Panc1 (cell line): ENCODE measurements around the gene WTAP. TPM values are rescaled to one million over a fixed set of nuclear protein-coding genes. Genes with fewer than 3 reads are reported as not detected.

Source experiments
- ATAC-seq: fragments of 200-7000 bp; cut with Tn5 transposase; 2 replicates; pipeline ENCODE4 v1.9.1; 2020; ENCODE audit warnings: mild to moderate bottlenecking, moderate library complexity
- BruUV-seq: library from RNA; stranded (reverse); fragments of 400-500 nt; replicated peaks from 2 replicates; lab custom pipeline; 2021; lab: Mats Ljungman, UMichigan
- CTCF ChIA-PET: fragments of 300-600 bp; sonication (Branson Sonifier 250); formaldehyde crosslinking; loops from one replicate; lab custom pipeline; 2022; ENCODE audit warnings: antibody characterized with exemption; lab: Charles Lee
- POLR2A ChIA-PET: fragments of 300-600 bp; sonication (Branson Sonifier 250); formaldehyde crosslinking; loops from one replicate; lab custom pipeline; 2022; ENCODE audit warnings: antibody characterized with exemption; lab: Charles Lee
- DNase-seq: peaks from one replicate; pipeline ENCODE4 v3.0.0-alpha.2; 2010; ENCODE audit warnings: low read depth, low spot score
- H3K27ac ChIP-seq: 2 replicates; pipeline ENCODE4 v1.5.1; 2011; ENCODE audit warnings: mild to moderate bottlenecking, low read length, inconsistent platforms
- H3K27me3 ChIP-seq: fragments of 200-500 bp; sonication (Bioruptor generic); 2 replicates; pipeline ENCODE4 v1.6.0; 2014; ENCODE audit warnings: low read length, inconsistent platforms; ENCODE audit not compliant: control insufficient read depth, insufficient read depth
- H3K36me3 ChIP-seq: fragments of 200-500 bp; sonication (Bioruptor generic); 2 replicates; pipeline ENCODE4 v1.5.1; 2014; ENCODE audit warnings: inconsistent platforms, mild to moderate bottlenecking, low read length, moderate library complexity; ENCODE audit not compliant: control insufficient read depth, insufficient read depth
- H3K4me1 ChIP-seq: 2 replicates; pipeline ENCODE4 v1.5.1; 2011; ENCODE audit warnings: inconsistent platforms, mild to moderate bottlenecking, low read length, moderate library complexity; ENCODE audit not compliant: control insufficient read depth, insufficient read depth
- H3K4me3 ChIP-seq, 2 experiments: 2 replicates each; pipeline ENCODE4 v1.5.1; 2011 to 2012; ENCODE audit warnings: low read depth in 2 of 2, low read length in 2 of 2, mild to moderate bottlenecking in 2 of 2, inconsistent platforms in 1 of 2, moderate library complexity in 1 of 2
- H3K9me3 ChIP-seq: fragments of 200-500 bp; sonication (Bioruptor generic); 2 replicates; pipeline ENCODE4 v1.5.1; 2014; ENCODE audit warnings: low read depth, mild to moderate bottlenecking, inconsistent platforms, low read length, moderate library complexity; ENCODE audit not compliant: control insufficient read depth, insufficient read depth
- CTCF ChIP-seq: fragments of 450-650 bp; IDR thresholded peaks from 2 replicates; pipeline ENCODE4 v1.5.1; 2017; ENCODE audit warnings: mild to moderate bottlenecking
- POLR2AphosphoS5 ChIP-seq: IDR thresholded peaks from 2 replicates; pipeline ENCODE4 v1.6.1; 2012; ENCODE audit warnings: mild to moderate bottlenecking, low read depth, low read length, moderate library complexity
- REST ChIP-seq, 2 experiments: IDR thresholded peaks; 2 replicates each; pipeline ENCODE4 v1.6.1; 2011 to 2012; ENCODE audit warnings: low read depth in 2 of 2, control low read depth in 1 of 2, low read length in 1 of 2, mild to moderate bottlenecking in 1 of 2, moderate library complexity in 1 of 2; ENCODE audit not compliant: insufficient read depth in 1 of 2
- SIN3A ChIP-seq: IDR thresholded peaks from 2 replicates; pipeline ENCODE4 v1.6.1; 2012; ENCODE audit warnings: low read depth, mild to moderate bottlenecking, low read length, moderate library complexity, borderline replicate concordance; ENCODE audit not compliant: insufficient read depth
- TCF7L2 ChIP-seq: IDR thresholded peaks from 2 replicates; pipeline ENCODE4 v1.6.1; 2011; ENCODE audit warnings: mild to moderate bottlenecking, low read depth, low read length, inconsistent platforms
- in situ Hi-C: cut with HindIII; loops from 2 replicates; pipeline ENCODE4 v1.10.0; 2016; ENCODE audit warnings: low sequenced_read_pairs, low pct_unique_long_range_greater_than_20kb
- intact Hi-C: fragments of 100-400 bp; cut with micrococcal nuclease; formaldehyde crosslinking; loops from one replicate; pipeline ENCODE4 v1.10.0; 2022; ENCODE audit not compliant: unreplicated experiment
- total RNA-seq: library from RNA; stranded (reverse); gene quantifications from one replicate; pipeline ENCODE4 v1.2.1, GENCODE V29; 2021; ENCODE audit not compliant: unreplicated experiment

WTAP gene
- total RNA-seq, 1 experiment from 2014 or later, result 112 TPM

- ATAC-seq, result no peak
Observed at GRCh38 chr6:159751448-159751847, 24.1 kb downstream of the WTAP start.

GRCh38 chr6:159753081-159753872 is 26.0 kb downstream of the WTAP start:
- no TSS peak for BruUV-seq
- intact Hi-C loops (no loop called here), in situ Hi-C loops (no loop called here)
- POLR2A ChIA-PET, result no interaction called here
- Histone ChIP-seq H3K27ac (no peak overlapping the region), H3K9me3 (no peaks in the 10 kb centered on the region), H3K27me3 (no peaks in the 10 kb centered on the region), H3K4me3 (no peak overlapping the region), H3K4me1 (no peaks in the 10 kb centered on the region), H3K36me3 (peaks cover 51% of the 10 kb centered on the region)
- TF ChIP-seq SIN3A, result no peak
- TF ChIP-seq TCF7L2, result no peak
- TF ChIP-seq REST (IDR thresholded peaks at IDR 0.05; ENCODE audit: insufficient read depth in 1 of 2, low read depth in 2 of 2, low read length in 1 of 2), result no peak
- no peak for TF ChIP-seq CTCF
- TF ChIP-seq POLR2AphosphoS5, result no peak
- CTCF ChIA-PET, result no interaction called here
- ATAC-seq (no peak), DNase-seq (no peak)

More at GRCh38 chr6:159751448-159751847, 24.1 kb downstream of the WTAP start:
- POLR2A ChIA-PET, result no interaction called here
- H3K4me1 ChIP-seq, result no peaks in the 10 kb centered on the region
- H3K27ac ChIP-seq, result no peak overlapping the region
- DNase-seq, result no peak
- BruUV-seq, result no TSS peak
- no peaks in the 10 kb centered on the region for H3K27me3 ChIP-seq
- in situ Hi-C loops (no loop called here), intact Hi-C loops (no loop called here)
- TF ChIP-seq REST (IDR thresholded peaks at IDR 0.05; ENCODE audit: insufficient read depth in 1 of 2, low read depth in 2 of 2, low read length in 1 of 2), result no peak
- no peak for TF ChIP-seq TCF7L2
- H3K4me3 ChIP-seq, result no peak overlapping the region
- H3K36me3 ChIP-seq, result peaks cover 64% of the 10 kb centered on the region
- CTCF ChIA-PET, result no interaction called here
- H3K9me3 ChIP-seq, result no peaks in the 10 kb centered on the region
